GM19239 (cell line): ENCODE data around the gene TBR1.

Experiments
- DNase-seq: peaks from one replicate; pipeline ENCODE4 v3.0.0; 2011; ENCODE audit warnings: low spot score; ENCODE audit not compliant: insufficient read length
- FAIRE-seq: peaks from 2 replicates; lab custom pipeline; 2011; peaks lifted over from hg19 to GRCh38; lab: Jason Lieb, UNC

TBR1 gene

GRCh38 chr2:161426455-161426921, 10.4 kb downstream of the TBR1 start:
- DNase-seq, result no peak
- no peak for FAIRE-seq

GRCh38 chr2:161426922-161427663, 11.0 kb downstream of the TBR1 start:
- DNase-seq, result no peak
- FAIRE-seq, result no peak

DNA sequence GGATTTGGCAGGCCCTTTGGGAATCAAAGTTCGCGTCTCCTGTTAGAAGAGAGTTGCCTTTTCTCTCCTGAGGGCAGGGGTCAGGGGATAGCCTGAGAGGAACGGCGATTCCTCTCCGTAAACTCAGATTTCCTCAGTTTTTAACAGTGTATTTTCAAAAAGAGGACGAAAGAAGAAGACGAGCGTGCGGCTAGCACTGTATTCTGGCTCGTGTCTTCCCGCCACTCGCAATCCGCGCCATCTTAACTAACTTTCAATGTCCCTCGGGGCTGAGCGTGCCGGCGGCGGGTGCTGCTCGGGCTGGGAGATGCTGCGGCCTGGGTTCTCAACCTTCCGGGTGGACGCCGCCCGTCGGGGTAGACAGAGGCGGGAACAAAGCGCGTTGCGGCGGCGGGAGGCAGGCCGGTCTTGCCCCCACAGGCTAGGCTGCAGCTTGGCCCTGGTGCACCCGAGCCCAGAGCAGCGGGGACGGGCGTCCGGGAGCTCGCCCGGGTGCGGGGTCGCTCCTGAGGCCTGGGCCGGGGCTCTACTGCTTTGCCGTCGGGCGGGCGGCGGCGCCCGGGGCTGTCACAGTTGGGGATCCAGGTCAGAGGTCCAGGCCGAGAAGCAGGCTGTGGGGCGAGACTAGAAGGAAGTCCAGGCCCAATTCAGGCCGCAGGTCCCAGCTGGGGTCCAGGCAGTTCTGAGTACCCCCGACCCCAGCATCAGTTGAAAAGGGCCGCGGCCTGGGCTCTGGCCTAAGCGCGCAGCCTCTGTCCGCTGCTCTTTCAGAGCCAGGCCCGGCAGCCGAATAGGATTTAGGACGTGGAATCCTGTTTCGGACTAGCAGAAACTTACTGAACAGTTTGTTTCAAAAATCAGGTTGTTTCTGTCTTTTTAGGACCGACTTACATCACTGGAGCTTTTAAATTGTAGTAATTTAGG, 11.8 kb downstream of the TBR1 start:
- DNase-seq, result no peak
- FAIRE-seq, result no peak

- no peak for DNase-seq
- FAIRE-seq, result no peak
These were observed 14.3 kb downstream of the TBR1 start for GRCh38 chr2:161430386-161430785.

DNA sequence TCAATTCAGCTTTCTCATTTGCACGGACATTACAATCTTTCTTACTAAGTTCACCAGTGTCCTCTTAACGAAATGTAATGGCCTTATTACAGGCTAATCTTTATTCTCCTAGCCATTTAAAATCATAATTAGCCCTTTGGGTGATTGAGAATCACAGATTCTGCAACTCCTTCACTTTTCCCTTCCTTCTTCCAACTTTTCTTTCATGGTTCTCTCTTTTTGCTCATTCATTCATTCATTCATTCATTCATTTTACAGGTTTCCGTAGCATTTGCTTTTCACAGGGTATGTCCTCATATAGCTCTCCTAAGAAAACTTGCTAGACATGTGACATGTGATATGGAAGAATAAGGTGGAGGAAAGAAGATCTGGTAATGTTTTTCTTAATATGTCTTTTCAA, 16.0 kb downstream of the TBR1 start:
- DNase-seq (no peak), FAIRE-seq (no peak)

GRCh38 chr2:161434118-161434517, 18.0 kb downstream of the TBR1 start:
- DNase-seq, result no peak
- no peak for FAIRE-seq

DNA sequence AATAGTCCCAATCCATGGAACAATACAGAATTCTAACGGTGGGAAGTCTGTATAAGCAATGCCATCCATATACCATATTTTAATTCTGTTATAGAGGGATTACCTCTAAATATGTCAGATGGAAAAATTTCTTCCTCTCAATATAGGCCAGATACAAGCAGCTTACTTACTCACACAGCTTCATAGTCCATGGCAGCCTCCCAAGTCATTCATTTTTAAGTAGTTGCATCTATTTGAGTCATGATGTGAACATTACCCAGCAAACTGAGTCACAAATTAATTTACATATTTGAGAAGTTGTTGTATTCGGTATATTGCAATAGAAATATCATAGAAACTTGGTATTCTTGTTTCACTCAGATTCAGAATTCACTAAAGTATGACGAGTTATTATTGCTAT, 20.3 kb downstream of the TBR1 start:
- DNase-seq (no peak), FAIRE-seq (no peak)

DNA sequence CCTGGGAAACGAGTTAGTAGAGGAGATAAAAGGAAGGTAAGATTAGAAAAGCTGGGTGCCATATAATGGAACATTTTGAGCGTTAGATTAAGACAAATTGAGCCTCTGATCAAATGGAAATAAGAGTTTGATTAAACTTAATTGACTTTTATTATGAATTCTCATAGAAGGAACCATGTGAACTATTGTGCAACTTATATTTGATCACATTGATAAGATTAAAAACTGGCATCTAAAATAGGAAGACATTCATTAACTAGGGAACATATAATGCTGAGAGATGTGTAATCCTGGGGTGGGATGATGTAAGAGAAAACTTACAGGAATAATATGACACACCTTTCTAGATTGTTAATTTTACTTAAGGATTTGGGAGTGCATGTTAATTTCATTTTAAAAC, 22.5 kb downstream of the TBR1 start:
- FAIRE-seq (no peak), DNase-seq (no peak)

DNA sequence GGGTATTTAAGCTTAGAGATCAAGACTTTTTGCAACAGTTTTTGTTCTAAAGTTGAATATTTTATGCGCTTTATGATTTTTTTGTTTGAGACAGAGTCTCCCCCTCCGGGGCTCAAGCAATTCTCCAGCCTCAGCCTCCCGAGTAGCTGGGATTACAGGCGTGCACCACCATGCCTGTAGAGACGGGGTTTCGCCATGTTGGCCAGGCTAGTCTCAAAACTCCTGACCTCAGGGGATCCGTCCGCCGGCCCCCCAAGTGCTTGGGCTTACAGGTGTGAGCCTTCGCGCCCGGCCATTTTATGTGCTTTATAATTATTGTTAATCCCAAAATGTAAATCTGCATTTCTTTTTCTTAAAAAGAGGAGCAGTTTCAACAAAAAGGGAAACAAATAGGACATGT, 29.0 kb downstream of the TBR1 start:
- no peak for FAIRE-seq
- DNase-seq, result no peak

GRCh38 chr2:161448431-161448830, 32.3 kb downstream of the TBR1 start:
- FAIRE-seq, result no peak
- DNase-seq, result no peak

GRCh38 chr2:161471631-161472030, 55.5 kb downstream of the TBR1 start:
- no peak for FAIRE-seq
- DNase-seq, result no peak

DNA sequence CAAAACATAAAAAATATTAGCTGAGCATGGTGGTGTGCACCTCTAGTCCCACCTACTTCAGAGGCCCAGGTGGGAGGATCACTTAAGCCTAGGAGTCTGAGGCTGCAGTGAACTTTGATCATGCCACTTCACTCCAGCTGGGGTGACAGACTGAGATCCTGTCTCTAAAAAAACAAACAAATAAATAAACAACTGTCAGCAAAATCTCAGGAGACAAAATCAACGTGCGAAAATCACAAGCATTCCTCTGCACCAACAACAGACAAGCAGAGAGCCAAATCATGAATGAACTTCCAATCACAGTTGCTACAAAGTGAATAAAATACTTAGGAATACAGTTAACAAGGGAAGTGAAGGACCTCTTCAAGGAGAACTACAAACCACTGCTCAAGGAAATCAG, 58.8 kb downstream of the TBR1 start:
- FAIRE-seq (no peak), DNase-seq (no peak)
